Measurements from ENCODE around the gene ALDH1B1. TPM values are rescaled to one million over a fixed set of nuclear protein-coding genes. Genes with fewer than 3 reads are reported as not detected.

The ALDH1B1 gene
- total RNA-seq, 1 experiment from 2014 or later, result 55.5 TPM

- peaks cover 11% of the 10 kb centered on the region for H3K4me1 Mint-ChIP-seq
- DNase-seq (ENCODE audit: low spot score) (no peak), ATAC-seq (no peak)
- no peak overlapping the region for H3K27ac Mint-ChIP-seq
- H3K36me3 Mint-ChIP-seq, result peaks cover 9% of the 10 kb centered on the region; the same call in 1 of the 2 replicates
- TF ChIP-seq ERG (CRISPR knock-in tag; IDR thresholded peaks at IDR 0.05) (no peak), KAT7 (CRISPR knock-in tag; IDR thresholded peaks at IDR 0.05; ENCODE audit: borderline replicate concordance) (no peak), NR3C1 (CRISPR knock-in tag; conservative IDR thresholded peaks at IDR 0.05; ENCODE audit: low read depth) (no peak), FOXP4 (CRISPR knock-in tag; IDR thresholded peaks at IDR 0.05) (no peak), ZMAT4 (CRISPR knock-in tag; IDR thresholded peaks at IDR 0.05) (no peak), IRF1 (CRISPR knock-in tag; IDR thresholded peaks at IDR 0.05) (no peak), NR1H2 (CRISPR knock-in tag; IDR thresholded peaks at IDR 0.05) (no peak), ATF3 (CRISPR knock-in tag; conservative IDR thresholded peaks at IDR 0.05) (no peak)
- CTCF ChIA-PET, result no interaction called here
- H3K27me3 Mint-ChIP-seq (ENCODE audit: low read depth), result peaks cover 90% of the 10 kb centered on the region
- no peak overlapping the region for H3K4me3 Mint-ChIP-seq
- peaks cover 20% of the 10 kb centered on the region for H3K9me3 Mint-ChIP-seq
- POLR2A ChIA-PET, result no interaction called here
Measured at GRCh38 chr9:38387751-38388150, 4.8 kb upstream of the ALDH1B1 start.

GRCh38 chr9:38388283-38389223 lies 3.9 kb upstream of the ALDH1B1 start:
- H3K4me1 Mint-ChIP-seq, result peaks cover 17% of the 10 kb centered on the region
- ChIA-PET POLR2A (no interaction called here), CTCF (interaction anchor here (0.6 kb wide), 1 partner anchor 22 kb away, joined by 3 read pairs; no protein-coding TSS in a partner anchor)
- no peak for ATAC-seq
- no peak overlapping the region for H3K4me3 Mint-ChIP-seq
- peaks cover 9% of the 10 kb centered on the region; the same call in 1 of the 2 replicates for H3K36me3 Mint-ChIP-seq
- DNase-seq (ENCODE audit: low spot score), result no peak
- peaks cover 82% of the 10 kb centered on the region for H3K27me3 Mint-ChIP-seq (ENCODE audit: low read depth)
- H3K27ac Mint-ChIP-seq, result no peak overlapping the region
- peaks cover 20% of the 10 kb centered on the region for H3K9me3 Mint-ChIP-seq
- no peak for TF ChIP-seq USF2 (CRISPR knock-in tag; IDR thresholded peaks at IDR 0.05)
- TF ChIP-seq ZNF219 (CRISPR knock-in tag; IDR thresholded peaks at IDR 0.05; ENCODE audit: borderline replicate concordance), result no peak
- TF ChIP-seq ZNF416 (CRISPR knock-in tag; IDR thresholded peaks at IDR 0.05), result no peak
- no peak for TF ChIP-seq FOXP4 (CRISPR knock-in tag; IDR thresholded peaks at IDR 0.05)
- TF ChIP-seq SP1 (CRISPR knock-in tag; conservative IDR thresholded peaks at IDR 0.05), result no peak
- TF ChIP-seq ZBTB43 (CRISPR knock-in tag; IDR thresholded peaks at IDR 0.05), result no peak
- no peak for TF ChIP-seq ZNF281 (CRISPR knock-in tag; IDR thresholded peaks at IDR 0.05)
- no peak for TF ChIP-seq KAT7 (CRISPR knock-in tag; IDR thresholded peaks at IDR 0.05; ENCODE audit: borderline replicate concordance)
- no peak for TF ChIP-seq ZSCAN18 (CRISPR knock-in tag; IDR thresholded peaks at IDR 0.05)
- no peak for TF ChIP-seq FOXK1 (CRISPR knock-in tag; IDR thresholded peaks at IDR 0.05)
- no peak for TF ChIP-seq ZNF396 (CRISPR knock-in tag; IDR thresholded peaks at IDR 0.05; ENCODE audit: borderline replicate concordance)
- TF ChIP-seq ZNF232 (CRISPR knock-in tag; IDR thresholded peaks at IDR 0.05), result no peak

Measured in WTC11 (cell line).